WTC11 (cell line): ENCODE results near the gene ARHGAP21. TPM values are rescaled to one million over a fixed set of nuclear protein-coding genes. Genes with fewer than 3 reads are reported as not detected.

Experiments
- ATAC-seq: fragments of 200-7000 bp; cut with Tn5 transposase; 2 replicates; pipeline ENCODE4 v1.10.0; 2021; ENCODE audit warnings: mild to moderate bottlenecking, moderate library complexity
- CTCF ChIA-PET: fragments of 300-600 bp; sonication (Branson Sonifier 250); formaldehyde crosslinking; loops from one replicate; lab custom pipeline; 2021; ENCODE audit warnings: antibody characterized with exemption; lab: Charles Lee
- POLR2A ChIA-PET: fragments of 350-600 bp; sonication (Branson Sonifier 250); formaldehyde crosslinking; loops from one replicate; lab custom pipeline; 2021; ENCODE audit warnings: antibody characterized with exemption; lab: Charles Lee
- DNase-seq: peaks from one replicate; pipeline ENCODE4 v3.0.0; 2021; ENCODE audit warnings: low spot score
- H3K27ac Mint-ChIP-seq: 2 replicates; pipeline ENCODE4 v1.8.0; 2021; ENCODE audit warnings: mixed read lengths
- H3K27me3 Mint-ChIP-seq: 2 replicates; pipeline ENCODE4 v1.8.0; 2021; ENCODE audit warnings: low read depth, mild to moderate bottlenecking, moderate library complexity, mixed read lengths
- H3K36me3 Mint-ChIP-seq: 2 replicates; pipeline ENCODE4 v1.8.0; 2021; ENCODE audit warnings: mixed read lengths
- H3K4me1 Mint-ChIP-seq: 2 replicates; pipeline ENCODE4 v1.8.0; 2022; ENCODE audit warnings: mixed read lengths
- H3K4me3 Mint-ChIP-seq: 2 replicates; pipeline ENCODE4 v1.8.0; 2021; ENCODE audit warnings: mild to moderate bottlenecking, moderate library complexity, mixed read lengths
- H3K9me3 Mint-ChIP-seq: 2 replicates; pipeline ENCODE4 v1.8.0; 2021; ENCODE audit warnings: mixed read lengths
- ARID4B ChIP-seq: sonication (generic); formaldehyde crosslinking; IDR thresholded peaks from 2 replicates; pipeline ENCODE4 v1.8.0; 2023; ENCODE audit warnings: missing genetic modification reagents, mild to moderate bottlenecking, borderline replicate concordance
- E2F5 ChIP-seq: sonication (generic); formaldehyde crosslinking; IDR thresholded peaks from 2 replicates; pipeline ENCODE4 v1.8.1; 2022; ENCODE audit warnings: mild to moderate bottlenecking, moderate library complexity, missing genetic modification reagents
- ETV6 ChIP-seq: sonication (generic); formaldehyde crosslinking; IDR thresholded peaks from 2 replicates; pipeline ENCODE4 v1.8.1; 2022; ENCODE audit warnings: mild to moderate bottlenecking, missing genetic modification reagents
- FOXJ3 ChIP-seq: sonication (generic); formaldehyde crosslinking; IDR thresholded peaks from 2 replicates; pipeline ENCODE4 v1.9.0; 2021; ENCODE audit warnings: missing genetic modification reagents, mild to moderate bottlenecking, borderline replicate concordance
- FOXP1 ChIP-seq: sonication (generic); formaldehyde crosslinking; IDR thresholded peaks from 2 replicates; pipeline ENCODE4 v1.8.0; 2022; ENCODE audit warnings: missing genetic modification reagents, mild to moderate bottlenecking, moderate library complexity, borderline replicate concordance
- GABPB1 ChIP-seq: sonication (generic); formaldehyde crosslinking; IDR thresholded peaks from 2 replicates; pipeline ENCODE4 v1.8.1; 2023; ENCODE audit warnings: mild to moderate bottlenecking, missing genetic modification reagents
- GRHL2 ChIP-seq: fragments of 250-450 bp; sonication (Bioruptor Pico); IDR thresholded peaks from 2 replicates; pipeline ENCODE4 v1.8.0; 2022; ENCODE audit warnings: mild to moderate bottlenecking, moderate library complexity; ENCODE audit not compliant: insufficient replicate concordance, severe bottlenecking
- IRF2 ChIP-seq: sonication (generic); formaldehyde crosslinking; IDR thresholded peaks from 2 replicates; pipeline ENCODE4 v1.8.0; 2022; ENCODE audit warnings: low read depth, missing genetic modification reagents, borderline replicate concordance
- JUN ChIP-seq: sonication (generic); formaldehyde crosslinking; IDR thresholded peaks from 2 replicates; pipeline ENCODE4 v1.8.0; 2023; ENCODE audit warnings: mild to moderate bottlenecking, missing genetic modification reagents
- NFATC4 ChIP-seq: fragments of 250-450 bp; sonication (Bioruptor Pico); IDR thresholded peaks from 2 replicates; pipeline ENCODE4 v1.9.0; 2021; ENCODE audit warnings: mild to moderate bottlenecking
- NFE2L1 ChIP-seq: sonication (generic); formaldehyde crosslinking; IDR thresholded peaks from 2 replicates; pipeline ENCODE4 v1.8.1; 2023; ENCODE audit warnings: missing genetic modification reagents
- NR3C1 ChIP-seq: sonication (generic); formaldehyde crosslinking; conservative IDR thresholded peaks from 2 replicates; pipeline ENCODE4 v1.8.1; 2023; ENCODE audit warnings: low read depth, mild to moderate bottlenecking, missing genetic modification reagents
- OVOL2 ChIP-seq: fragments of 250-450 bp; sonication (Bioruptor Pico); IDR thresholded peaks from 2 replicates; pipeline ENCODE4 v1.9.0; 2021; ENCODE audit warnings: mild to moderate bottlenecking, borderline replicate concordance
- RELA ChIP-seq: sonication (generic); formaldehyde crosslinking; IDR thresholded peaks from 2 replicates; pipeline ENCODE4 v1.8.1; 2022; ENCODE audit warnings: missing genetic modification reagents, mild to moderate bottlenecking, borderline replicate concordance
- SMAD3 ChIP-seq: sonication (generic); formaldehyde crosslinking; IDR thresholded peaks from 2 replicates; pipeline ENCODE4 v1.8.0; 2022; ENCODE audit warnings: missing genetic modification reagents, mild to moderate bottlenecking, borderline replicate concordance
- SP1 ChIP-seq: sonication (generic); formaldehyde crosslinking; conservative IDR thresholded peaks from 2 replicates; pipeline ENCODE4 v1.8.1; 2022; ENCODE audit warnings: missing genetic modification reagents
- TEAD1 ChIP-seq: sonication (generic); formaldehyde crosslinking; IDR thresholded peaks from 2 replicates; pipeline ENCODE4 v1.8.0; 2022; ENCODE audit warnings: mild to moderate bottlenecking, missing genetic modification reagents
- ZBTB43 ChIP-seq: sonication (generic); formaldehyde crosslinking; IDR thresholded peaks from 2 replicates; pipeline ENCODE4 v1.8.1; 2023; ENCODE audit warnings: mild to moderate bottlenecking, missing genetic modification reagents
- ZSCAN18 ChIP-seq: fragments of 250-450 bp; sonication (Bioruptor Pico); IDR thresholded peaks from 2 replicates; pipeline ENCODE4 v2.1.2; 2022; ENCODE audit warnings: mild to moderate bottlenecking, moderate library complexity
- total RNA-seq: library from RNA; stranded (reverse); gene quantifications from 3 replicates; pipeline ENCODE4 v1.2.3, GENCODE V29; 2021

ARHGAP21 gene
- total RNA-seq, 1 experiment from 2014 or later = 33.8 TPM

- ATAC-seq (no peak), DNase-seq (peak; percentile 28)
- peaks cover 37% of the 10 kb centered on the region for H3K4me1 Mint-ChIP-seq
- ChIA-PET CTCF (no interaction called here), POLR2A (interaction anchor here (0.6 to 0.9 kb wide), 2 partner anchors 40 to 230 kb away, joined by 3 to 4 read pairs; partner anchors contain the start of gene PRTFDC1)
- H3K4me3 Mint-ChIP-seq = peak overlapping the region; percentile 86
- peaks cover 40% of the 10 kb centered on the region for H3K27me3 Mint-ChIP-seq
- H3K36me3 Mint-ChIP-seq = no peaks in the 10 kb centered on the region
- no peak overlapping the region for H3K27ac Mint-ChIP-seq
- H3K9me3 Mint-ChIP-seq = no peaks in the 10 kb centered on the region
- TF ChIP-seq NR3C1 (CRISPR knock-in tag) (no peak), FOXP1 (no peak), NFE2L1 (no peak), RELA (CRISPR knock-in tag) (no peak), ETV6 (CRISPR knock-in tag) (no peak), ZBTB43 (CRISPR knock-in tag) (no peak), ZSCAN18 (CRISPR knock-in tag) (no peak), TEAD1 (CRISPR knock-in tag) (no peak)
These were observed 2.2 kb downstream of the ARHGAP21 start for GRCh38 chr10:24721229-24722106.

GRCh38 chr10:24720096-24720495 is 3.6 kb downstream of the ARHGAP21 start:
- H3K4me1 Mint-ChIP-seq = peaks cover 30% of the 10 kb centered on the region
- no peaks in the 10 kb centered on the region for H3K9me3 Mint-ChIP-seq
- no peak for TF ChIP-seq FOXJ3
- no peak for TF ChIP-seq FOXP1
- TF ChIP-seq SP1 (CRISPR knock-in tag) = peak; percentile 25; the same call in 1 of the 2 replicates
- TF ChIP-seq, all 79 proteins: peak for 1
- Mint-ChIP-seq H3K36me3 (no peaks in the 10 kb centered on the region), H3K27ac (no peak overlapping the region), H3K27me3 (peaks cover 29% of the 10 kb centered on the region), H3K4me3 (peak overlapping the region; percentile 86)
- DNase-seq (no peak), ATAC-seq (no peak)
- POLR2A ChIA-PET = no interaction called here
- CTCF ChIA-PET = no interaction called here

GRCh38 chr10:24718031-24718855 is 5.4 kb downstream of the ARHGAP21 start:
- Mint-ChIP-seq H3K27ac (no peak overlapping the region), H3K9me3 (no peaks in the 10 kb centered on the region), H3K4me1 (peaks cover 29% of the 10 kb centered on the region), H3K4me3 (no peak overlapping the region), H3K27me3 (peaks cover 29% of the 10 kb centered on the region), H3K36me3 (no peaks in the 10 kb centered on the region)
- ATAC-seq (no peak), DNase-seq (no peak)
- CTCF ChIA-PET = no interaction called here
- POLR2A ChIA-PET = no interaction called here
- TF ChIP-seq GABPB1 (CRISPR knock-in tag) (peak; percentile 86), NFATC4 (no peak)

- Mint-ChIP-seq H3K36me3 (no peaks in the 10 kb centered on the region), H3K27ac (no peak overlapping the region), H3K9me3 (no peaks in the 10 kb centered on the region), H3K4me3 (no peak overlapping the region), H3K27me3 (peaks cover 18% of the 10 kb centered on the region)
- DNase-seq = no peak
- POLR2A ChIA-PET = no interaction called here
- TF ChIP-seq IRF2 (CRISPR knock-in tag) (no peak), SMAD3 (CRISPR knock-in tag) (no peak), OVOL2 (CRISPR knock-in tag) (no peak), GRHL2 (CRISPR knock-in tag) (no peak), JUN (CRISPR knock-in tag) (no peak), ARID4B (no peak), E2F5 (CRISPR knock-in tag) (no peak)
- TF ChIP-seq, all 79 proteins: peak for 0
- peak; percentile 55 for ATAC-seq
- H3K4me1 Mint-ChIP-seq = peaks cover 23% of the 10 kb centered on the region
- CTCF ChIA-PET = interaction anchor here (0.6 kb wide), 1 partner anchor 20 kb away, joined by 3 read pairs; no protein-coding TSS in a partner anchor
These were observed 7.4 kb downstream of the ARHGAP21 start for GRCh38 chr10:24716295-24716694.
